ENCODE data around the gene PALM. TPM values are rescaled to one million over a fixed set of nuclear protein-coding genes. Genes with fewer than 3 reads are reported as not detected.
A peak's percentile ranks its signal among the peaks of the same experiment; 100 is the strongest.

Gene PALM
- total and polyA plus RNA-seq, 9 of the 15 experiments (the other 6 are each of a cell fraction or from before 2014, with no cell fraction given) = 0.04 to 6.6 (median 1.7) TPM

DNA sequence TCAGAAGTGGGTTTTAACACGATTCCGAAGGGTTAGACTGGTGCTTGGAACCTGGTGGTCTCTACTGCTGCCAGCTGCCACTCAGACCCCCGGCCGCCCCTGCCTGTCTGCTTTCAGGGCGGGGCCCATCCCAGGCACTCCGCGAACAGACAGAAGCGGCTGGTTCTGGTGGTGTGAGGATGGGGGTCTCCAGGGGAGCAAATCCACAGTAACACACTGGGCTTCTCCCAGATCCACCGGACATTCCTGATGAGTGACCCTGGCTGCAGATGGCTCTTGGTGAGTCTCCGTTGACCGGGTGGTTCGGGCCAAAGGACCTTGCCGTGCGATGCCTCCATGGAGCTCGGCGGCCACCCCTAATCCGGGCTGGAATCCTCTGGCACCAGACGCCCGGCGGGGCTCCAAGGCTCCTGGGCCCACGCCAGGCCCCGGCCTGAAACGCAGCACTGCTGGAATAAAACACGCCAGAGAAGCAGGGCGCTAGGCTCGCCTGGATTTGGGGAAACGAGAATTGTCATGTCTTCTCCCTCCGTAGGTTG, 86.4 kb downstream of the PALM start:
- CTCF ChIA-PET (ENCODE audit: low intra/inter-chr PET ratio) = no interaction called here
- POLR2A ChIA-PET = no interaction called here
- intact Hi-C loops (cut with micrococcal nuclease) = no loop called here

More for the DNA sequence above, 86.4 kb downstream of the PALM start:
- Histone ChIP-seq H4K20me1 (replicated peaks; ENCODE audit: control insufficient read depth, insufficient read depth, low read length) (peaks cover 21% of the 10 kb centered on the region), H2AFZ (ENCODE audit: low read depth, low read length) (no peak overlapping the region), H3K27ac (ENCODE audit: extremely low read depth, low read depth, low read length) (no peak overlapping the region), H3K9ac (ENCODE audit: insufficient read depth in 1 of 2, low read depth in 2 of 2, low read length in 2 of 2) (no peak overlapping the region; a peak in 1 of 4 replicates), H3K4me3 (no peak overlapping the region), H3K79me2 (ENCODE audit: control insufficient read depth, insufficient read depth, low read length) (peaks cover 46% of the 10 kb centered on the region), H3K4me2 (ENCODE audit: insufficient read depth, low read length) (no peak overlapping the region), H3K36me3 (ENCODE audit: control insufficient read depth, insufficient read depth, low read length) (peaks cover 21% of the 10 kb centered on the region; the same call in 2 of the 3 replicates), H3K9me3 (replicated peaks; ENCODE audit: control insufficient read depth, insufficient read depth, low read depth, low read length) (peaks cover 3% of the 10 kb centered on the region; the same call in 1 of the 2 replicates), H3K27me3 (ENCODE audit: control insufficient read depth in 2 of 2, insufficient read depth in 2 of 2, low read length in 2 of 2) (no peaks in the 10 kb centered on the region), H3K4me1 (replicated peaks in 1 of 2; ENCODE audit: control insufficient read depth in 2 of 2, insufficient read depth in 2 of 2, low read length in 2 of 2) (peaks cover 34 to 81% of the 10 kb centered on the region in 2 experiments), H3K9me1 (ENCODE audit: control insufficient read depth, insufficient read depth, low read length) (peaks cover under 1% of the 10 kb centered on the region)
- no peak for ATAC-seq
- no peak for TF ChIP-seq TARDBP (IDR thresholded peaks at IDR 0.05)
- no peak for TF ChIP-seq ZZZ3 (IDR thresholded peaks at IDR 0.05)
- TF ChIP-seq RBM25 (IDR thresholded peaks at IDR 0.05; ENCODE audit: low read depth, low read length, severe bottlenecking) = no peak
- no peak for TF ChIP-seq KLF13 (tag; IDR thresholded peaks at IDR 0.05; ENCODE audit: borderline replicate concordance, low read depth)
- no peak for TF ChIP-seq CREB1 (IDR thresholded peaks at IDR 0.05)
- TF ChIP-seq CREB1 (CRISPR knock-in tag; IDR thresholded peaks at IDR 0.05) = no peak
- no peak for TF ChIP-seq SMARCA5 (IDR thresholded peaks at IDR 0.05)
- TF ChIP-seq NRF1 (conservative IDR thresholded peaks at IDR 0.05 in 1 of 2, IDR thresholded peaks at IDR 0.05 in 1 of 2) = no peak
- peak; percentile 95 for TF ChIP-seq ZBTB33 (CRISPR knock-in tag; IDR thresholded peaks at IDR 0.05)
- WGBS (ENCODE audit: insufficient coverage, low coverage, missing lambda C conversion rate) = 96% methylated on average over 23 of the region's 28 CpGs
- in situ Hi-C loops (cut with MboI) = no loop called here
- BruUV-seq (replicated peaks) = no TSS peak
- FAIRE-seq = no peak
- DNase-seq (ENCODE audit: extremely low read depth in 1 of 4, low spot score in 3 of 4) = no peak

Data from K562 (cell line).